Measurements from ENCODE around the gene CNTN1. TPM values are rescaled to one million over a fixed set of nuclear protein-coding genes. Genes with fewer than 3 reads are reported as not detected.

The CNTN1 gene
- 0.19 and 0.34 TPM in 2 replicates for total RNA-seq (2014; rRNA removed; shearing (Covaris generic))

DNA sequence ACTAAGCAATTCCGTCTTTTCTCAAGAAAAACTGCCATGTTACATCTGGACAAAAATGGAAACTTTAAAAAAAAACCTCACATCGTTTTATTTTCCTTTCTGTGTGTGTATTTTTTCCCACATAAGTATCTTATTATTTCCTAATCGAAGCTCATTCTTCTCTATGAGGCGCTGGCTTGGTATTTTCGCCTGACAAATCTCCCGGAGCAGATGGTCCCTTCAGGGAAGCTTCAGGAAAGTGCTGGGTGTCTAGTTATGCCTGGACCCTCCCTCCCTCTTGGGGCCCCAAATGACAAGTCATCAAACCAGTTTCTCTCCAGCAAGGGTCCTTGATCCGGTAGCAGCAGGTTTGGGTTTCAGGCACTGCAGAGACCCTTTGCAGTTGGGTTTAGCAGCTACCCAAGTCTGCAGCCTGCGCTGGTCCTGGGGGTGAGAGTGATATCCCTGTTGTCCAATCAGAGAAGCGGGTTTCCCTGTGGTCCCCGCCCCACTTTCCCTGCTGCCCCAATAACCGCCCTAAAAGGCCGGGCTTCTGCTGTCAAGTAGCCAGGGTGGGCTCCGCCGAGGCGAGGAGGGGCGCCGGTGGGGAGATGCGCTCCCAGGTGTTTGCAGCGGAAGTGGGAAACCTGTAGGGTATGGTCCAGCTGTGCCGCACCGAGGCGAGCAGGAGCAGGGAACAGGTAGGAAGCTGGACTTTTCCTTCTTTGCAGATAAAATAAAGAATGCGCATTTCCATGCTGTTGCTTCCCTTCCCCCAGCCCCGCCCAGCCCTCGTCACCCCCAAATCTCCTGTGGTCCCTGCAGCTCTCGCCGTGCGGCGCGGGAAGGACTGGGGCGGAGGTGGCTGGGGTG, at the start of gene CNTN1:
Gene CNTN1, plus strand, starts transcription at position 527 of the 852 bp plus-strand sequence.

